Osteocyte (in vitro differentiated cells): Measurements from ENCODE around the gene SETD1B. TPM values are rescaled to one million over a fixed set of nuclear protein-coding genes. Genes with fewer than 3 reads are reported as not detected.

Experiments used
- DNase-seq: peaks from one replicate; pipeline ENCODE4 v3.0.0; 2021; ENCODE audit warnings: mixed read lengths; ENCODE audit not compliant: unreplicated experiment; ENCODE audit errors: extremely low spot score
- H3K27ac Mint-ChIP-seq: one replicate; pipeline ENCODE4 v1.8.0; 2021; ENCODE audit warnings: mild to moderate bottlenecking, mixed read lengths; ENCODE audit not compliant: unreplicated experiment
- H3K27me3 Mint-ChIP-seq: one replicate; pipeline ENCODE4 v1.8.0; 2021; ENCODE audit warnings: mixed read lengths; ENCODE audit not compliant: unreplicated experiment
- H3K36me3 Mint-ChIP-seq: one replicate; pipeline ENCODE4 v1.8.0; 2021; ENCODE audit warnings: mixed read lengths; ENCODE audit not compliant: unreplicated experiment
- H3K4me1 Mint-ChIP-seq: one replicate; pipeline ENCODE4 v1.8.0; 2021; ENCODE audit warnings: mixed read lengths; ENCODE audit not compliant: unreplicated experiment
- H3K4me3 Mint-ChIP-seq: one replicate; pipeline ENCODE4 v1.8.0; 2021; ENCODE audit warnings: mild to moderate bottlenecking, moderate library complexity, mixed read lengths; ENCODE audit not compliant: unreplicated experiment
- H3K9me3 Mint-ChIP-seq: one replicate; pipeline ENCODE4 v1.8.0; 2021; ENCODE audit warnings: mixed read lengths; ENCODE audit not compliant: unreplicated experiment
- CTCF ChIP-seq: fragments of 200-600 bp; sonication (generic); IDR thresholded peaks from 2 replicates; pipeline ENCODE4 v1.5.0; 2021; ENCODE audit warnings: antibody characterized with exemption, mild to moderate bottlenecking, moderate library complexity
- total RNA-seq: library from RNA; stranded (reverse); gene quantifications from 2 replicates; pipeline ENCODE4 v1.2.1, GENCODE V29; 2021

SETD1B gene
- total RNA-seq, 1 donor from 2014 or later: 21.0 TPM

DNA sequence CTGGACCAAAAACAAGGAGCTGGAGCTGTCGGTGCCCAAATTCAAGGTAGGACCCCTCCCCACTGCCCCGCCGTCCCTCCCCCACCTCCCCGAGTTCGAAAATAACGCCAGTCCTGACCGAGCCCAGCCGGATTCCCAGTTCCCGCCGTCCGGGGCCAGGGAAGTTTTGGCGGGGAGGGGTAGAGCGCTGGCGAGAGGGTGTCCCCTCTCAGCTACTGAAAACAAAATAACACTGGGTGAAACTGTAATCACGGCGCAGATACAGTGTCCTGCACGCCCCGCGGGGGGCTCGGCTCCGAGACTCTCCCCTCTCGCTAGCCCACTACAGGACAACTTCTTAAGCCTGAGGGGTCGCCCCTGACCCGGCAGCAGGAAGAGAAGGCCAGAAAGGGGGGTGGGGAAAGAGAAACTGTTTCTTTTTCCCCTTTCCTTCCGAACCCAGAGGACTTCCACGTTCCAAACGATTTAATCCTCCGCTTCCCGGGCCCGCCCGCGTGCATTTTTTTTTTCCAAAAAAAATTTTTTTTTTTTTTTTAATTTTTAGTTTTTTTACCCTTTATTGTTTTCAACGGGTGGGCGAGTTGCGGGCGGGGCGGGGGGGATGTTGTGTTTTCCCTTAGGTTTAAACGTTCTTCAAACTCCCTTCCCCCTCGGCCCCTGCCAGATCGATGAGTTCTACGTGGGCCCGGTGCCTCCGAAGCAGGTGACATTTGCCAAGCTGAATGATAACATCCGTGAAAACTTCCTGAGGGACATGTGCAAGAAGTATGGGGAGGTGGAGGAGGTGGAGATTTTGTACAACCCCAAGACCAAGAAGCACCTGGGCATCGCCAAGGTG is 1.6 kb downstream of the SETD1B start:
- H3K27me3 Mint-ChIP-seq: no peaks in the 10 kb centered on the region
- H3K27ac Mint-ChIP-seq: peak overlapping the region; percentile 98
- peak overlapping the region; percentile 95 for H3K4me3 Mint-ChIP-seq
- H3K9me3 Mint-ChIP-seq: no peaks in the 10 kb centered on the region
- no peak for DNase-seq
- peaks cover 24% of the 10 kb centered on the region for H3K4me1 Mint-ChIP-seq
- H3K36me3 Mint-ChIP-seq: peaks cover 21% of the 10 kb centered on the region
- no peak for TF ChIP-seq CTCF

GRCh38 chr12:121806009-121806545 is 2.3 kb downstream of the SETD1B start:
- no peaks in the 10 kb centered on the region for H3K9me3 Mint-ChIP-seq
- peak overlapping the region; percentile 83 for H3K27ac Mint-ChIP-seq
- DNase-seq: no peak
- TF ChIP-seq CTCF: no peak
- peaks cover 27% of the 10 kb centered on the region for H3K4me1 Mint-ChIP-seq
- H3K4me3 Mint-ChIP-seq: peak overlapping the region; percentile 80
- H3K27me3 Mint-ChIP-seq: no peaks in the 10 kb centered on the region
- peaks cover 23% of the 10 kb centered on the region for H3K36me3 Mint-ChIP-seq

DNA sequence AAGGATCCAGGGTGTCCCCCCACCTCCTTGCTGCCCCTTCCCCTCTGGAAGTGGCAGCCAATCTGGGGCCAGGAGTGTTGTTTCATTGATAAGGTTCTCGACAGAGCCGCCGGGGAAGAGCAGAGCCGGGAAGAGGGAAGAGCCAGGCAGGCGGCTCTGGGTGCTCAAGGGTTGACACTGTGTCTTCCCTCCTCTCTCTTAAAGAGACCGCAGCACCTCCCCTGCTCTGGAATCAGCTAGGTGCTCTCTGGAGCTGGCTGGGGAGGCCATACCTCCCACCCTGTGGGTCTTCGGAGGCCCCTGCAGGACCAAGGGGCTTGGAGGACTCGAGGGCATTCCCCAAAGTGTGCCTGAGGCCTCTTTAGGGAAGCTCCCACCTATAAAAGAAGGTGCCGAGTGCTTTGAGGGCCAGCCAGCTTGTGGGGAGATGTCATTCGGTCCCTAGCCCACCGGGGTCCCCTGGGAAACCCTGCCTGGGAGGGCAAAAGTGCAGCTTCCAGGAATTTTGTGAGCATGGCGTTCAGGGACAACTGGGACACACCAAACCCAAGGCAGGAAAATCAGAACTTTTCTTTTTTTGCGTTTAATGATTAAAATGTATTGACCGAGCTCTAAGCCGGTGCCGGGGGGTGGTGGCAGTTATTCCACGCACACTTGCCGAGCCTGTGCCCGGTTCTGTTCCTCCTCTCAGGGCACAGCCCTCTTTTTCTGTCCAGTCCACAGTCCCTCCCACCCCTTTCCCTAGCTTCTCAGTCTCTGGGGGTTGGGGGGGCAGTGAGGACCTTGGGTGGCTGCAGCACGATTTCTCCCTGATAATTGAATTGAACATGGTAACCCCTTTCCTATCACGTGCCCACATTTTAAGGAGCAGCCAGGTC is 3.0 kb downstream of the SETD1B start:
- no peak for TF ChIP-seq CTCF
- H3K9me3 Mint-ChIP-seq: no peaks in the 10 kb centered on the region
- no peak for DNase-seq
- H3K27me3 Mint-ChIP-seq: no peaks in the 10 kb centered on the region
- peaks cover 31% of the 10 kb centered on the region for H3K4me1 Mint-ChIP-seq
- H3K4me3 Mint-ChIP-seq: peak overlapping the region; percentile 80
- peaks cover 18% of the 10 kb centered on the region for H3K36me3 Mint-ChIP-seq
- peak overlapping the region; percentile 83 for H3K27ac Mint-ChIP-seq

DNA sequence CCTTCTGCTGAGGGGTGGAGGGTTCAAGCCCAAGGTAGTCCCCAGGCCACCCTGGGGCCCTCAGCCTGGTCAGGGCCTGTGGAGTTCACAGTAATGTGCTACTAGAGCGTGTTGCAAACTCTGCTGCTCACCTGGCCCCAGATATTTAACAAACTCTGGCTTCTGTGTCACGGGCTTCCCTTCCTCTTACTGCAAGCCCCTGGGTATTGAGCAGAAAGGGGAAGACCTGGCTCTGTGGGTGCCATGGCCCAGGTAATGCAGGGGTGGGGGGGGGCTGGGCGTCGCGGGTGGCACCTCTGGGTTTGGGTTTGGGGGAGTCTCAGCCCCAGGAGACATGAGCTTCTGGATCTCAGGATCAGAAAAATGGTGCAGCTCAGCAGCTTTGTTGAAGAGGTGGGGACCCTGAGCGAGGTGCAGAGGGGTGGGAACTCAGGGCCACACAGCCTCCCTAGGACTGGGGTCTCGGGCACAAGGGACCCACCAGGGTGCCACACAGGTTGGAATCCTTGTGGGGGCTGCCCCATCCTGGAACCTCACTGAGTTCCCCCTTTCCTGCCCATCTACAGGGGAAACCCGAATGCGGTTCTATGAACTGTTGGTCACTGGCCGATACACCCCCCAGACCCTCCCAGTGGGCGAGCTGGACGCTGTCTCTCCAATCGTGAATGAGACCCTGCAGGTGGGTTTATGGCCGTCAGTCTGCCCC is 4.0 kb downstream of the SETD1B start:
- DNase-seq: no peak
- Mint-ChIP-seq H3K27me3 (no peaks in the 10 kb centered on the region), H3K9me3 (no peaks in the 10 kb centered on the region), H3K27ac (no peak overlapping the region), H3K4me1 (peaks cover 37% of the 10 kb centered on the region), H3K4me3 (no peak overlapping the region), H3K36me3 (peaks cover 16% of the 10 kb centered on the region)
- TF ChIP-seq CTCF: no peak
